HEK293T (cell line): ENCODE measurements around the gene HSPB6.

Experiments
- CTCF ChIA-PET: fragments of 350-600 bp; formaldehyde crosslinking; extraction: SDS; loops from one replicate; lab custom pipeline; 2021; ENCODE audit warnings: antibody characterized with exemption, inconsistent platforms; lab: Yijun Ruan, JAX
- POLR2A ChIA-PET: fragments of 350-600 bp; formaldehyde crosslinking; extraction: SDS; loops from one replicate; lab custom pipeline; 2020; ENCODE audit warnings: antibody characterized with exemption, inconsistent platforms; lab: Yijun Ruan, JAX
- DNase-seq: peaks from one replicate; pipeline ENCODE4 v3.0.0; 2012; ENCODE audit warnings: mixed read lengths; ENCODE audit errors: extremely low spot score
- ARNT ChIP-seq: fragments of 450-650 bp; IDR thresholded peaks from 2 replicates; pipeline ENCODE4 v1.6.1; 2017; ENCODE audit warnings: mild to moderate bottlenecking
- BHLHE40 ChIP-seq: fragments of 450-650 bp; IDR thresholded peaks from 2 replicates; pipeline ENCODE4 v1.6.1; 2016; ENCODE audit warnings: mild to moderate bottlenecking, moderate library complexity, borderline replicate concordance
- CTBP1 ChIP-seq: fragments of 450-650 bp; IDR thresholded peaks from 2 replicates; pipeline ENCODE4 v1.6.1; 2016; ENCODE audit warnings: borderline replicate concordance
- ELF4 ChIP-seq: fragments of 450-650 bp; IDR thresholded peaks from 2 replicates; pipeline ENCODE4 v1.6.1; 2017; ENCODE audit warnings: antibody characterized with exemption
- FOXA1 ChIP-seq: fragments of 450-650 bp; IDR thresholded peaks from 2 replicates; pipeline ENCODE4 v1.6.1; 2016; ENCODE audit warnings: mild to moderate bottlenecking
- FOXK2 ChIP-seq: fragments of 450-650 bp; IDR thresholded peaks from 2 replicates; pipeline ENCODE4 v1.6.1; 2016; ENCODE audit warnings: mild to moderate bottlenecking
- FOXM1 ChIP-seq: fragments of 450-650 bp; IDR thresholded peaks from 2 replicates; pipeline ENCODE4 v1.6.1; 2017; ENCODE audit warnings: mild to moderate bottlenecking, borderline replicate concordance
- HDGF ChIP-seq: fragments of 450-650 bp; IDR thresholded peaks from 2 replicates; pipeline ENCODE4 v1.6.1; 2017; ENCODE audit warnings: antibody characterized with exemption, borderline replicate concordance
- L3MBTL2 ChIP-seq: fragments of 450-650 bp; conservative IDR thresholded peaks from 2 replicates; pipeline ENCODE4 v1.6.1; 2016; ENCODE audit warnings: mild to moderate bottlenecking
- LEF1 ChIP-seq: fragments of 450-650 bp; IDR thresholded peaks from 2 replicates; pipeline ENCODE4 v1.6.1; 2017; ENCODE audit warnings: mild to moderate bottlenecking, borderline replicate concordance
- NFRKB ChIP-seq: fragments of 450-650 bp; IDR thresholded peaks from 2 replicates; pipeline ENCODE4 v1.6.1; 2016; ENCODE audit warnings: mild to moderate bottlenecking, moderate library complexity
- PKNOX1 ChIP-seq: fragments of 450-650 bp; IDR thresholded peaks from 2 replicates; pipeline ENCODE4 v1.6.1; 2016
- SP1 ChIP-seq: fragments of 450-650 bp; IDR thresholded peaks from 2 replicates; pipeline ENCODE4 v1.6.1; 2017
- SUZ12 ChIP-seq: fragments of 450-650 bp; IDR thresholded peaks from 2 replicates; pipeline ENCODE4 v1.6.1; 2016; ENCODE audit warnings: mild to moderate bottlenecking
- TARDBP ChIP-seq: fragments of 450-650 bp; IDR thresholded peaks from 2 replicates; pipeline ENCODE4 v1.6.1; 2016
- ZNF384 ChIP-seq: fragments of 450-650 bp; IDR thresholded peaks from 2 replicates; pipeline ENCODE4 v1.6.1; 2016

Gene HSPB6

GRCh38 chr19:35731779-35732405 lies 24.9 kb downstream of the HSPB6 start:
- DNase-seq = no peak
- ChIA-PET CTCF (no interaction called here), POLR2A (interaction anchor here (1.5 to 2.5 kb wide), 2 partner anchors 9 to 13 kb away, joined by 6 to 7 read pairs; partner anchors contain the start of genes PSENEN and U2AF1L4)
- TF ChIP-seq SUZ12 = no peak
- no peak for TF ChIP-seq ELF4

- ChIA-PET POLR2A (interaction anchor here (1.5 to 2.5 kb wide), 2 partner anchors 9 to 14 kb away, joined by 6 to 7 read pairs; partner anchors contain the start of genes PSENEN and U2AF1L4), CTCF (no interaction called here)
- DNase-seq = no peak
- TF ChIP-seq TARDBP (no peak), FOXA1 (no peak), CTBP1 (no peak)
Measured at GRCh38 chr19:35731353-35731752, 25.5 kb downstream of the HSPB6 start.

- ChIA-PET POLR2A (interaction anchor here (1.5 to 2.5 kb wide), 2 partner anchors 10 to 15 kb away, joined by 6 to 7 read pairs; partner anchors contain the start of genes PSENEN and U2AF1L4), CTCF (no interaction called here)
- no peak for DNase-seq
- TF ChIP-seq ELF4 (no peak), TARDBP (no peak), CTBP1 (no peak), NFRKB (no peak), FOXA1 (no peak), PKNOX1 (no peak), ZNF384 (no peak), ARNT (no peak), BHLHE40 (no peak), FOXK2 (no peak), LEF1 (no peak), L3MBTL2 (no peak), SP1 (no peak), HDGF (no peak), SUZ12 (no peak), FOXM1 (no peak)
Measured at GRCh38 chr19:35730326-35730725, 26.5 kb downstream of the HSPB6 start.

GRCh38 chr19:35729763-35730162 lies 27.1 kb downstream of the HSPB6 start:
- ChIA-PET CTCF (no interaction called here), POLR2A (interaction anchor here (2.5 kb wide), 1 partner anchor 11 kb away, joined by 7 read pairs; no protein-coding TSS in a partner anchor)
- no peak for DNase-seq
- TF ChIP-seq L3MBTL2 = no peak

- CTCF ChIA-PET = no interaction called here
- TF ChIP-seq SP1 (no peak), PKNOX1 (no peak), FOXK2 (no peak)
- DNase-seq = no peak
- POLR2A ChIA-PET = interaction anchor here (1.2 kb wide), 1 partner anchor 11 kb away, joined by 3 read pairs; no protein-coding TSS in a partner anchor
Measured at GRCh38 chr19:35729021-35729420, 27.8 kb downstream of the HSPB6 start.

- DNase-seq = no peak
- POLR2A ChIA-PET = interaction anchor here (1.2 kb wide), 1 partner anchor 12 kb away, joined by 3 read pairs; no protein-coding TSS in a partner anchor
- TF ChIP-seq FOXK2 = no peak
- no peak for TF ChIP-seq CTBP1
- TF ChIP-seq SUZ12 = no peak
- no peak for TF ChIP-seq L3MBTL2
- TF ChIP-seq ARNT = no peak
- no peak for TF ChIP-seq FOXA1
- TF ChIP-seq HDGF = no peak
- TF ChIP-seq NFRKB = no peak
- no peak for TF ChIP-seq ELF4
- no peak for TF ChIP-seq ZNF384
- no peak for TF ChIP-seq BHLHE40
- TF ChIP-seq PKNOX1 = no peak
- no peak for TF ChIP-seq SP1
- TF ChIP-seq FOXM1 = no peak
- no peak for TF ChIP-seq LEF1
- TF ChIP-seq TARDBP = no peak
- CTCF ChIA-PET = no interaction called here
Measured at GRCh38 chr19:35727956-35728706, 28.7 kb downstream of the HSPB6 start.
